Transverse colon (tissue), 4 donors: Measurements from ENCODE around the gene OTUB2.

Experiments used
- EP300 ChIP-seq: sonication (generic); formaldehyde crosslinking; IDR thresholded peaks from one replicate; pipeline ENCODE4 v1.6.1; 2017; ENCODE audit warnings: antibody characterized with exemption, low read depth
- POLR2A ChIP-seq: fragments of 450-650 bp; IDR thresholded peaks from one replicate; pipeline ENCODE4 v1.6.1; 2016; ENCODE audit warnings: antibody characterized with exemption, mild to moderate bottlenecking, moderate library complexity
- POLR2AphosphoS5 ChIP-seq, 3 donors: sonication (generic); formaldehyde crosslinking; IDR thresholded peaks; one replicate each; pipeline ENCODE4 v1.6.1; 2016; ENCODE audit warnings: antibody characterized with exemption in 3 of 3
- TF ChIP-seq, protein P1 (sequence below), 5 experiments: fragments of 200-600 bp in 3 of 5; fragments of 450-650 bp in 2 of 5; sonication (generic) in 3 of 5; IDR thresholded peaks; 1 replicate in 2 of 5; 2 replicates in 3 of 5; pipeline ENCODE4 v1.5.1; 2016 to 2017; ENCODE audit warnings: antibody characterized with exemption in 5 of 5, inconsistent platforms in 3 of 5, mild to moderate bottlenecking in 2 of 5, moderate library complexity in 1 of 5

DNA sequence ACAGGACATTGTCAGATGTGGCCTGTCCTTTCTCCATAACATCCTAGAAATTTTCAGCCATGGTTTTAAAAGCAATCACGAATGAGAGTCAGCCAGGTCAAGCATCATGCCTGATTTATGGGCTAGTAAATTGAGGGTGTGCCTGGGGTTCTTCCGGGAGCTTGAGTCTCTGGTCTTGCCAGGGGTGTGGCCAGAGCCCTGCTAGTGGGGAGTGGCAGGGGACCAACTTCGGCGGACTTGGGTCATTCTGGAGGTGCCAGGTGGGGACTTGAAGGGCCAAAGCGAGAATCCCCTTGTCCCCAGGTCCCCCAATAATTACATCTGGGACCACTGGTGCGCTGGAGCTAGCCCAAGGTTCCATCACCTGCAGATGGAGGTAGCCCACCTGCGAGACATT is 5.7 kb downstream of the OTUB2 start:
- TF ChIP-seq, protein P1, sequence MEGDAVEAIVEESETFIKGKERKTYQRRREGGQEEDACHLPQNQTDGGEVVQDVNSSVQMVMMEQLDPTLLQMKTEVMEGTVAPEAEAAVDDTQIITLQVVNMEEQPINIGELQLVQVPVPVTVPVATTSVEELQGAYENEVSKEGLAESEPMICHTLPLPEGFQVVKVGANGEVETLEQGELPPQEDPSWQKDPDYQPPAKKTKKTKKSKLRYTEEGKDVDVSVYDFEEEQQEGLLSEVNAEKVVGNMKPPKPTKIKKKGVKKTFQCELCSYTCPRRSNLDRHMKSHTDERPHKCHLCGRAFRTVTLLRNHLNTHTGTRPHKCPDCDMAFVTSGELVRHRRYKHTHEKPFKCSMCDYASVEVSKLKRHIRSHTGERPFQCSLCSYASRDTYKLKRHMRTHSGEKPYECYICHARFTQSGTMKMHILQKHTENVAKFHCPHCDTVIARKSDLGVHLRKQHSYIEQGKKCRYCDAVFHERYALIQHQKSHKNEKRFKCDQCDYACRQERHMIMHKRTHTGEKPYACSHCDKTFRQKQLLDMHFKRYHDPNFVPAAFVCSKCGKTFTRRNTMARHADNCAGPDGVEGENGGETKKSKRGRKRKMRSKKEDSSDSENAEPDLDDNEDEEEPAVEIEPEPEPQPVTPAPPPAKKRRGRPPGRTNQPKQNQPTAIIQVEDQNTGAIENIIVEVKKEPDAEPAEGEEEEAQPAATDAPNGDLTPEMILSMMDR (IDR thresholded peaks at IDR 0.05): no peak
- TF ChIP-seq POLR2AphosphoS5 (IDR thresholded peaks at IDR 0.05): no peak
- no peak for TF ChIP-seq POLR2A
- no peak for TF ChIP-seq EP300
